Stomach (tissue), 19 donors: Measurements from ENCODE around the gene LY9. TPM values are rescaled to one million over a fixed set of nuclear protein-coding genes. Genes with fewer than 3 reads are reported as not detected.

ENCODE experiments used
- DNase-seq, 2 donors: peaks; one replicate each; pipeline versions ENCODE4 v3.0.0 to v3.0.0-alpha.2; 2013 to 2019
- H3K27ac ChIP-seq, 5 donors: fragments of 200-600 bp in 4 of 5; sonication (generic) in 4 of 5; one replicate each; pipeline ENCODE4 v1.5.1; 2013 to 2019; ENCODE audit warnings: mild to moderate bottlenecking in 1 of 5, moderate library complexity in 1 of 5
- H3K27me3 ChIP-seq, 3 donors: fragments of 200-600 bp; sonication (generic); one replicate each; pipeline ENCODE4 v1.5.1; 2017 to 2019; ENCODE audit warnings: mixed run types in 1 of 3
- H3K36me3 ChIP-seq, 4 donors: fragments of 200-600 bp; sonication (generic); 1 replicate in 3 of 4; 2 replicates in 1 of 4; pipeline ENCODE4 v1.5.1; 2016 to 2019
- H3K4me1 ChIP-seq, 4 donors: fragments of 200-600 bp; sonication (generic); one replicate each; pipeline ENCODE4 v1.5.1; 2016 to 2019
- H3K4me3 ChIP-seq, 4 donors: fragments of 200-600 bp; sonication (generic) in 3 of 4; one replicate each; pipeline ENCODE4 v1.5.1; 2016 to 2019; ENCODE audit warnings: mild to moderate bottlenecking in 1 of 4
- H3K9me3 ChIP-seq, 4 donors: fragments of 200-600 bp; sonication (generic); one replicate each; pipeline ENCODE4 v1.5.1; 2016 to 2019
- EP300 ChIP-seq: sonication (generic); formaldehyde crosslinking; IDR thresholded peaks from one replicate; pipeline ENCODE4 v1.6.1; 2017; ENCODE audit warnings: antibody characterized with exemption
- POLR2A ChIP-seq, 4 donors: fragments of 450-650 bp; IDR thresholded peaks; one replicate each; pipeline ENCODE4 v1.6.1; 2016; ENCODE audit warnings: antibody characterized with exemption in 4 of 4, control low read depth in 2 of 4, mild to moderate bottlenecking in 1 of 4, moderate library complexity in 1 of 4
- POLR2AphosphoS5 ChIP-seq, 3 donors: sonication (generic); formaldehyde crosslinking; IDR thresholded peaks; one replicate each; pipeline ENCODE4 v1.6.1; 2016; ENCODE audit warnings: antibody characterized with exemption in 3 of 3
- WGBS, 5 donors: extraction: QIAGEN DNeasy Blood & Tissue Kit in 3 of 5; methylation state at CpG; one replicate each; pipeline versions ENCODE4 v1.1.5 to v1.1.7; 2013 to 2018; 5-methylcytosine and 5-hydroxymethylcytosine counted together
- intact Hi-C: fragments of 100-400 bp; cut with DNase I; formaldehyde crosslinking; loops from one replicate; pipeline ENCODE4 v1.15.1; 2023; ENCODE audit warnings: low total_unique reads
- long read RNA-seq, 10 donors: transcript quantifications; one replicate each; lab custom pipeline, GENCODE V29; 2026
- polyA plus RNA-seq, 3 donors: library from polyadenylated mRNA; stranded (reverse); fragments of 200-250 nt; gene quantifications; one replicate each; pipeline ENCODE4 v1.2.3, GENCODE V29; 2013
- total RNA-seq, 5 donors: library from RNA; depleted of rRNA; stranded (reverse); fragments of >200 nt; gene quantifications; one replicate each; pipeline versions ENCODE4 v1.1.0 to v1.2.3, GENCODE V29; 2014 to 2016
- TF ChIP-seq, protein P1 (sequence below), 7 experiments: fragments of 450-650 bp in 4 of 7; fragments of 200-600 bp in 3 of 7; sonication (generic) in 3 of 7; IDR thresholded peaks; one replicate each; pipeline ENCODE4 v1.5.1; 2016 to 2019; ENCODE audit warnings: antibody characterized with exemption in 7 of 7, control low read depth in 2 of 7, mild to moderate bottlenecking in 1 of 7
- donor health status: healthy with polysubstance abuse.
- donor health status: Bipolar disorder and iron deficiency.
- donor health status: healthy.

Gene LY9, protein sequence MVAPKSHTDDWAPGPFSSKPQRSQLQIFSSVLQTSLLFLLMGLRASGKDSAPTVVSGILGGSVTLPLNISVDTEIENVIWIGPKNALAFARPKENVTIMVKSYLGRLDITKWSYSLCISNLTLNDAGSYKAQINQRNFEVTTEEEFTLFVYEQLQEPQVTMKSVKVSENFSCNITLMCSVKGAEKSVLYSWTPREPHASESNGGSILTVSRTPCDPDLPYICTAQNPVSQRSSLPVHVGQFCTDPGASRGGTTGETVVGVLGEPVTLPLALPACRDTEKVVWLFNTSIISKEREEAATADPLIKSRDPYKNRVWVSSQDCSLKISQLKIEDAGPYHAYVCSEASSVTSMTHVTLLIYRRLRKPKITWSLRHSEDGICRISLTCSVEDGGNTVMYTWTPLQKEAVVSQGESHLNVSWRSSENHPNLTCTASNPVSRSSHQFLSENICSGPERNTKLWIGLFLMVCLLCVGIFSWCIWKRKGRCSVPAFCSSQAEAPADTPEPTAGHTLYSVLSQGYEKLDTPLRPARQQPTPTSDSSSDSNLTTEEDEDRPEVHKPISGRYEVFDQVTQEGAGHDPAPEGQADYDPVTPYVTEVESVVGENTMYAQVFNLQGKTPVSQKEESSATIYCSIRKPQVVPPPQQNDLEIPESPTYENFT
- total RNA-seq (1 to 10 TPM in 3 of 5 donors, not detected in 2; 1.3 to 7.5 (median 1.7) TPM), polyA plus RNA-seq (1 to 10 TPM in 1 of 3 donors, under 1 TPM in 2; 0.25 to 1.1 (median 0.63) TPM)
- long read RNA-seq, donor 1: 0 reads
- long read RNA-seq, donor 2: 0 reads
- long read RNA-seq, donor 3: 0 reads
- long read RNA-seq, donor 4: 0 reads
- long read RNA-seq, donor 5: 0 reads
- long read RNA-seq, donor 6: 0 reads
- long read RNA-seq, donor 7: 0 reads
- long read RNA-seq, donor 8: 0 reads
- long read RNA-seq, donor 9: 0 reads
- long read RNA-seq, donor 10: 0 reads

DNA sequence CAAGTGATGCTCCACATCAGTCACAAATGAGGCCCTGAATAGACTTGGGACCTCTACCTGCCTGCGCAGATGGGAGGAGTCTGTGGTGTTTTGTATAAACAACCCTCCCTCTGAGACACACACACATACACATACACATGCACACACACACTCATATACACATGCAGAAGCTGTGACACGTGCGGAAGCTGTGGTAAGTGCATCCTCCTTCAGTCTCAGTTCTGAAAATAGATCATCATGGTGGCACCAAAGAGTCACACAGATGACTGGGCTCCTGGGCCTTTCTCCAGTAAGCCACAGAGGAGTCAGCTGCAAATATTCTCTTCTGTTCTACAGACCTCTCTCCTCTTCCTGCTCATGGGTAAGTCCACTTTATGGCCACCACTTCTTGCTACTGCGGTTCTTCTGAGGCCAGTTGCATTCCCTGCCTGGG is at the start of gene LY9:
TSS of gene LY9 (plus strand) at position 224 of the 433 bp plus-strand sequence. CDS start at position 238, 14 bp downstream.
- 80 to 95% (median 88%) methylated on average over 2 to 4 of the region's 4 CpGs for WGBS, 5 donors
- TF ChIP-seq POLR2AphosphoS5 (IDR thresholded peaks at IDR 0.05): peak in 2 of 3 donors; percentile 31 to 59
- TF ChIP-seq, protein P1, sequence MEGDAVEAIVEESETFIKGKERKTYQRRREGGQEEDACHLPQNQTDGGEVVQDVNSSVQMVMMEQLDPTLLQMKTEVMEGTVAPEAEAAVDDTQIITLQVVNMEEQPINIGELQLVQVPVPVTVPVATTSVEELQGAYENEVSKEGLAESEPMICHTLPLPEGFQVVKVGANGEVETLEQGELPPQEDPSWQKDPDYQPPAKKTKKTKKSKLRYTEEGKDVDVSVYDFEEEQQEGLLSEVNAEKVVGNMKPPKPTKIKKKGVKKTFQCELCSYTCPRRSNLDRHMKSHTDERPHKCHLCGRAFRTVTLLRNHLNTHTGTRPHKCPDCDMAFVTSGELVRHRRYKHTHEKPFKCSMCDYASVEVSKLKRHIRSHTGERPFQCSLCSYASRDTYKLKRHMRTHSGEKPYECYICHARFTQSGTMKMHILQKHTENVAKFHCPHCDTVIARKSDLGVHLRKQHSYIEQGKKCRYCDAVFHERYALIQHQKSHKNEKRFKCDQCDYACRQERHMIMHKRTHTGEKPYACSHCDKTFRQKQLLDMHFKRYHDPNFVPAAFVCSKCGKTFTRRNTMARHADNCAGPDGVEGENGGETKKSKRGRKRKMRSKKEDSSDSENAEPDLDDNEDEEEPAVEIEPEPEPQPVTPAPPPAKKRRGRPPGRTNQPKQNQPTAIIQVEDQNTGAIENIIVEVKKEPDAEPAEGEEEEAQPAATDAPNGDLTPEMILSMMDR (IDR thresholded peaks at IDR 0.05): no peak
- H3K27ac ChIP-seq: peak within 1 kb of the TSS in 3 of 5 donors; percentile 15 to 66 (median 46)
- H3K9me3 ChIP-seq: no peaks in the 10 kb centered on the region
- peak within 1 kb of the TSS in 2 of 4 donors; percentile 9 to 34 for H3K4me3 ChIP-seq
- intact Hi-C loops: no loop called here
- H3K27me3 ChIP-seq: no peaks in the 10 kb centered on the region
- no peaks in the 10 kb centered on the region for H3K4me1 ChIP-seq
- DNase-seq: peak; percentile 45 to 84
- no peaks in the 10 kb centered on the region for H3K36me3 ChIP-seq

DNA sequence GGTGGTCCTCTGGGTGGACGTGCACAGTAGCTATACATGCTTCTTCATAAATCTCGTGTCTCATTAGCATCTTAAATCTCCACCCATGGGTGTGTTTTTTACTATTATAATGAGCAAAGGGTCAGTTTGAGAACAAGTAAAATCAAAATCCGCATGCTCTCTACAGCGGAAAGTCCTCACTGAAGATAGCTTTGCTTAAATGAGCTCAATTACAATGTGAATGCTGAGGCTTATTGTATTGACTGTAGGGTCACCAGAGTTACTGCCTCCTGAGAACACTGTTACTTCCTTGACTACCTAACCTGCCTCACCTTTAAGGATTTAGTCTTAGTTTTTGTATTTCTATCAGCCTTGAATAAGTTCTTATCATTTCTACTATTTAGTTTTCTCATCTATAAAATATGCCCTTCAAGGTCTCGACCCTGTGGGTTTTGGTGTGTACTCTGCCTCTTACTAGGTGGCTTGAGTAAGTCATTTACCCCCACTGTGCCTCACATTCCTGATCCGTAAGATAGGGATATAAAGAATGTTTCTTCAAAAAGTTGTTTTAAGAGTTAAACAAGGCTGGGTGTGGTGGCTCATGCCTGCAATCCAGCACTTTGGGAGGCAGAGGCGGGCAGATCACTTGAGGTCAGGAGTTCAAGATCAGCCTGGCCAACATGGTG is 49.0 kb upstream of the LY9 start:
- 56 to 67% (median 60%) methylated on average over 7 of the region's 7 CpGs for WGBS, 5 donors
- no peaks in the 10 kb centered on the region for H3K9me3 ChIP-seq
- intact Hi-C loops: no loop called here
- no peak for DNase-seq
- no peak overlapping the region for H3K4me3 ChIP-seq
- H3K4me1 ChIP-seq: peaks cover 0 to 4% (median 0%) of the 10 kb centered on the region in 4 donors
- TF ChIP-seq POLR2AphosphoS5 (IDR thresholded peaks at IDR 0.05) (no peak), EP300 (no peak), POLR2A (IDR thresholded peaks at IDR 0.05) (no peak)
- TF ChIP-seq, protein P1 (IDR thresholded peaks at IDR 0.05): no peak
- H3K27me3 ChIP-seq: peaks cover 0 to 7% (median 0%) of the 10 kb centered on the region in 3 donors
- no peaks in the 10 kb centered on the region for H3K36me3 ChIP-seq
- H3K27ac ChIP-seq: no peak overlapping the region

DNA sequence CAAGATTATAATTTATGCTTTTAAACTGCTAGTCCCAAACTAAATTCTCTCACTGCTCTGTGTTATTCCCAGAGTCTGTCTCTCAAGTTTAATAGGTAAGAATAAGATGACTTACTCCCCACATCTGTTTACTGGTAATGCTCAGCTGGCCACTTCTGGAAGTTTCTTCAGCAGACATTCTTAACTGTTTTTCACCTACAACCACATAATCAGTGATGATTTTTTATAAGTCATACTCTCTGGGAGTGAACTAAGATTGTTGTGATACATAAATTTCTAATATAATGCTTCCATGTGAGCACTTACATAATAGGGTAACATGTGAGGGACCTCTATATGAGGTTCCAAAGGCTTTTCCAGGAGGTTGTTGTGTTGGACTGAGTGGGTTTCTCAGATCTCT is 48.3 kb upstream of the LY9 start:
- intact Hi-C loops: no loop called here

More for the DNA sequence above, 48.3 kb upstream of the LY9 start:
- H3K27me3 ChIP-seq: peaks cover 0 to 7% (median 0%) of the 10 kb centered on the region in 3 donors
- TF ChIP-seq, protein P1 (IDR thresholded peaks at IDR 0.05): no peak
- no peak for TF ChIP-seq EP300
- no peak for TF ChIP-seq POLR2AphosphoS5 (IDR thresholded peaks at IDR 0.05)
- TF ChIP-seq POLR2A (IDR thresholded peaks at IDR 0.05): no peak
- H3K4me3 ChIP-seq: no peak overlapping the region
- H3K9me3 ChIP-seq: no peaks in the 10 kb centered on the region
- peaks cover 0 to 4% (median 0%) of the 10 kb centered on the region in 4 donors for H3K4me1 ChIP-seq
- no peak overlapping the region for H3K27ac ChIP-seq
- no peak for DNase-seq
- H3K36me3 ChIP-seq: no peaks in the 10 kb centered on the region
